ENCODE data around the gene BCO2.
"Not testable (repeated sequence)": the region's sequence is repeated elsewhere in the genome, so short reads cannot be mapped to it uniquely, and the experiment has no call there.

Gene BCO2

GRCh38 chr11:112174789-112175598 is at the start of gene BCO2:
Gene BCO2 (plus strand): TSS chr11:112175512. CDS start chr11:112175602, 90 bp downstream.
- DNase-seq: peak; percentile 20

- no peak for DNase-seq
These were observed 48.3 kb upstream of the BCO2 start for GRCh38 chr11:112127056-112127455.

GRCh38 chr11:112128483-112129121 is 46.7 kb upstream of the BCO2 start:
- no peak for DNase-seq

- DNase-seq: no peak
These were observed 45.7 kb upstream of the BCO2 start for GRCh38 chr11:112129656-112130055.

GRCh38 chr11:112132737-112133136 is 42.6 kb upstream of the BCO2 start:
- DNase-seq: no peak

DNA sequence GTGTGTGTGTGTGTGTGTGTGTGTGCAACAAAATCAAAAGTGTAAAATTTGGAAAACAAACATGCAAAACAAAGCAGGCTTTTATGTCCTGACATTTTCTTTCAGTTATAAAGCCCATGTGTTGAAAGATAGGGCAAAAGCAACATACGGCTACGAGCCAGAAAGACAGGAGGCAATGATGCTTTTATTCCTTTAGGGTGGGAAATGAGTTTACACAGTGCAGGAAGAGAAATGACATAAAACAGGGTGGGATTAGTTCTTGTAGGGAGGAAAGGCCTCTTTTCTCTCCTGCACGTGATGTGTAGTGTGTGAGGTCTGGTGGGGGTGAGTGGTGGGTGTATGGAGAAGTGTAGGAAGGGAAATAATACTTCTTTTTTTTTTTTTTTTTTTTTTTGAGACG is 40.8 kb upstream of the BCO2 start:
- no peak for DNase-seq

- no peak for DNase-seq
These were observed 31.7 kb upstream of the BCO2 start for GRCh38 chr11:112143597-112143996.

DNA sequence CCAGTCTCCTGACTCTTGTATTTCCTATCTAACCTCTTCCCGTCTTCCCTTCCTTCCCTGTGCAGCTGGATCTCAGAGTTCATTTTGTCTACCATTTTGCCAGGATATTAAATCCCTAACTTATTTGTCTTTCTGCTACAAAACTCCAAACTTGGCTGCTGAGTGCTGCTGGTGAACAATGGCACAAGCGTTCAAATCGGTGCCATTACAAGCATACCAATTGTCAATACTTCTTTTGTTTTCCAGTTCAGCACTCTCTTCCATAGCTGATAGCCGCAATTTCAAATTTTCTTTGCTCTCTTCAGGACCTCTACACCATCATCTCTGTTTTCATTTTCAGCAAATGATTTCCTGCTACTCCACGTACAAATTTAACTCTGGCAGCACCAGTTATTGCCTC is 24.8 kb upstream of the BCO2 start:
- DNase-seq: no peak

DNA sequence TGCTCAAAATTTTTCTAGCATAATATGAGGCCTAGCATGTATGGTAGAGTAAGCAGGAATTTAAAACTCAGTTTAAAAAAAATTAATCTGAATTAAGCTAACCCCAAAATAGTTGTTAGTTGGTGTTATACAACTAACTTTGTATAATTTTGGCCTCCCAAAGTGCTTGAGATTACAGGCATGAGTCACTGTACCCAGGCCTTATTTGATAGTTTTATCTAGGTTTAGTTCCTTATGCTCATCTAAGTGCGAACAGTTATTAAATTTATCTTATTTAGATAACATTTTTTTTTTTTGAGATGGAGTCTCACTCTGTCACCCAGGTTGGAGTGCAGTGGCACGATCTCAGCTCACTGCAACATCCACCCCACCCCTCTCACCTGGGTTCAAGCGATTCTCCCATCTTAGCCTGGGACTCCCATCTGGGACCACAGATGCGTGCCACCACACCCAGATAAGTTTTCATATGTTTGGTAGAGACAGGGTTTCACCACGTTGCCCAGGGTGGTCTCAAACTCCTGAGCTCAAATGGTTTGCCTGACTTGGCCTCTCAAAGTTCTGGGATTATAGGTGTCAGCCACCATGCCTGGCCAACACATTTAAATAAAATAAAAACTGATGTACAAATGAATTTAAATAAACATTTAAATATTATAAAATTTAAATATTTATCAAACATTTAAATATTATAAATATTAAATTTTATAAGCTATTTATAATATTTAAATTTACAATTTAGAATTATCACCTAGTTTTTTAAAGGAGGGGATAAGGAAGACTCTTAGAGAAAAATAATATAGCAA is 19.0 kb upstream of the BCO2 start:
- no peak for DNase-seq

GRCh38 chr11:112156956-112157766 is 18.2 kb upstream of the BCO2 start:
- no peak for DNase-seq

- no peak for DNase-seq
These were observed 15.9 kb upstream of the BCO2 start for GRCh38 chr11:112159098-112160065.

DNA sequence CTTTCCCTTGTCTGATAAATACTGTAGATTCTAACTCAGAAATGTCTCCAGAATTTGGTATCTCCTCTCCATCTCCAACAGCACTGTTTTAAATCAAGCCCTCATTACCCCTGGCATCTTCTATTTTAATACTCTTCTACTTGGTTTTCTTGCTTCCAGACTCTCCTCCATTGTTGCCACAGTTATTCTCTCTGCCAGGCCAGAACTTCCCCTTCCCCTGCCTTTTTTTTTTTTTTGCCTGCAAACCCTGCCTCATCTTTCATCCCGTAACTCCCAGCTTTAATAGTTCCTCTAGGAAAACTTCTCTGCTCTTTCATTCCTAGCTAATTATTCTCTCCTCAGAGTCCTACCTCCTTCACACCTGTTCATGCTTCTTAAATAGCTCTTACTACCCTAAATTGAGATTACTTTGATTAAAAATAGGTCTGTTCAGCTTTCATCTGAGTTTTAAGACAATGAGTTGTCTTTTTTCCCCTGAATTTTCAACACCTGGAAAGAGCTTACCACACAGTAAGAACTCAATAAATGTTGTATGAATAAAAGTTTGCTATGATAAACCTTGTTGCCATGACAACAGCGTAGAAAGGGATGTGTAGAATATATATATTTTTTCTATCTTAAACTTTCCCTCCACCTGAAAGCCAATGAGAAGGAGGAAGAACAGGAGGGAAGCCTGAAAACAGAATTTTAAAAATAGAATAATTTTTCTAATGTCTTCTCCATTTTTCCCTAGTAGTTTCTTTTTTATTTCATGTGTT is 15.0 kb upstream of the BCO2 start:
- DNase-seq: no peak

DNA sequence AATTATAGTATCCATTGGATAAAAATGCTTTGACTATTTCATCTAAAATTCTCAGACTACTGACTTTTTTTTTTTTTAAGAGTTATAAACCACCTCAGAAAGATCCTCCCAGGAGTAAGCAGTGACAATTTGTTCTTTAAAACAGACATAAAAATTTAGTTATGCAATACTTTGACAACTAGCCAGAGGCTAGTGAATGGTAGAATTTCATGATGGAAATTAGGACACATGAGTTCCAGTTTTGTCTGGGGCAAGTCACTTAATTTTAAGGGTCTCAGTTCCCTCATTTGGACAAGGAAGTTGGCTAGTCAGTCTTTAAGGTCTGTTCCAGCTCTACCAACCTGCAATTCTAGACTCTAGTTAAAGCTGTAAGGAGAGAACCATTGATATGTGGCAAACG is 14.3 kb upstream of the BCO2 start:
- no peak for DNase-seq

DNA sequence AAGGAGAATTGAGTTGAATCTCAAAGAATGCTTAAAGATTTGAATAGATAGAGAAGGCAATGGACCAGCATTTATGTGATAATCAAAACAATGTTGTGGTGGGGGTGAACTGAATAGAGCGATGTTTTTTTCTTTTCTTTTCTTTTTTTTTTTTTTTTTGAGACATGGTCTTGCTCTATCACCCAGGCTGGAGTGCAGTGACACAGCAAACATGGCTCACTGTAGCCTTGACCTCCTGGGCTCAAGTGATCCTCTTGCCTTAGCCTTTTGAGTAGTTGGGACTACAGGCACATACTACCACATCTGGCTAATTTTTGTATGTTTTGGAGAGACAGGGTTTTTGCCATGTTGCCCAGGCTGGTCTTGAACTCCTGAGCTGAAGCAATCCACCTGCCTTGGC is 13.1 kb upstream of the BCO2 start:
- not testable (repeated sequence) for DNase-seq

- no peak for DNase-seq
These were observed 12.4 kb upstream of the BCO2 start for GRCh38 chr11:112162761-112163546.

DNA sequence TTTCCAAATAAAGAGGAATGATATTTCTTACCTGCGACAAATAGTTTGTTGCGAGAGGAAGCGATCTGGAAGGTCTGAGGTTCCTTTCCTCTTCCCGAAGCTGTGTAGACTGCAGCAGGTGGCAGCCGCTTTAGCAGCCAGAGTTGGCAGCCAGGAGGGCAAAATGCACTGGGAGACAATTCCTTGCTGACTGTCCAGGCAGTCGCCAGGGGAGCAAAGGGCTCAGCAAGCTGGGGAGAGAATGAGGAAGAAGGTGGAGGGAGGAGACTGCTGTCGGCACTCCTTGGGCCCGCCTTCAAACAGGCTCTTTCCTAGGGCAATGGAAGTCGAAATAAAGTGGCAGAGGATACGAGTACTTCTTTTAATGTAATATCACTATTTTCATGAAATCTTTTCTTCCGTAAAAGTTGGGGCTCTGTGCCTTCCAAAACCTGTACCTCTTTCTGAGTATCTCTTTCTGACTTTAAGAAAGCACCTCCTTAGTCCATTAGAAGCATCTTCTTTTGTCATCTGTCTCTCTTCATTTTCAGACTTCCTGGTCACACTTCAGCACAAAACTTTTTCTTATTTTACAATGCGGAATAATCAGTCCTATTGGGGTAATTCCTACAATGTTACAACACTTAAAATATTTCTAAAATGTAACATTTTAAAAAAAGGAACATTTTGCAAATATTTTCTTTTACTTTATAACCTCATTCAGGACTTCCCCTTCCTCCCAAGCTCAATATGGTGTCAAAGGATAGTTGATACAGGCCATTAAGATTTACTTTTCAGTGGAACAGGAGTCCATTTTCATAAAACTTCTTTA is 11.2 kb upstream of the BCO2 start, which contains the start of gene IL18:
TSS of gene IL18 (minus strand) at position 220 of the 811 bp plus-strand sequence. CDS start 9,041 bp downstream, outside the sequence.
- DNase-seq: no peak

DNA sequence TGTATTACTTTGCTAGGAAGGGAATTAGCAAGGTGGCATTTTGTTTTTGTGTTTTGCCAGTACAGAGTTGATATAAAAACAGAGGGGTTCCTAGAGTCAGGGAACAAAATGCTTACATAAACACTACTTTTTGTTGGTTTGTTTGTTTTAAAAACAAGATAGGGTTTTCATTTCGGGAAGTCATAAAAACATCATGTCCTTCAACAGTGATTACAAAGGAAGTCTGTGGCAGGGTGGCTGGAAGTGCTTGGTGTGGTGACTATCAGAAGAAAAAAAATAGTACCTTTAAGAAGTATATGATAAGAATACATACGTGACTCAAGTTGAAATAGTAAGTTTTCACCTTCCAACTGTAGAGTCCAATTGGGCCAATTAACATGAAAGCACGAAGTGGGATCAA is 10.3 kb upstream of the BCO2 start:
- no peak for DNase-seq

DNA sequence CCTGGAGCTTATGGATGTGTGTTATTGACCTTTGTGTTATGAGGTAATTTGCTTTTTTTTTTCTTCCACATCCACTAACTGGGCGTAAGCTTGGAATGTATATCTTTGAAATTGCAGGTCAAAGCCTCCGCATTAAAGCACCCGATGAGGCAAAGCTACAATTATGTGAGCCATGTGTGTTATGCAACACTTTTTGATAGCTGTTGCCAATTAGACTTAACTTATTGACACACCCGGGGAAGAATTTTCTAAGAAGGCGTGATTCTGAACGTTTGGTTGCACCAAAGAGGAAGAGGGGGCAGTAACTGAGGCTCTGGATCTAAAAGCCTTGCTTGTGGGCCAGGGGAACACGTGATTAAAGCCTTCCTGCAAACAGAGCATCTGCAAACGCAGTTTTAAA is 8.8 kb upstream of the BCO2 start:
- DNase-seq: no peak

DNA sequence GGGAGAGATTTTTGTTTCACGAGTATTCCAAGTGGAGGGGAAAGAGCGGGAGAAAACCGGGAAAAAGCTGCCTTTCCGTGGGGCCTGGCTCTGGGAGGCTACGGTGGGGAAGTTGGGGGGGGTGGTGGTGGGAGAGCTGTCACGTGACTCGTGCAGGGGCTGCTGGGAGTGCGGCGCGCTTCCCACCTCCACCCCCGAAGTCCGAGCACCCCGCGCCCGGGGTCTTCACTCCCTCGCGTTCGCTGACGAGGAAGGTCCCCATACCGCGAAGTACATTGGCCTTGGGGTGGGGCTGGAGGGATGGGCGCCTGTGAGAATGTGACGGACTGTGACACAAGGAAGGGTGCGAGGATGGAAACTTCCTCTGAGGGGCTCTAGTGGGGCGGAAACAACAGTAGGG is 8.2 kb upstream of the BCO2 start, which contains the start of gene TEX12:
TSS of gene TEX12 (plus strand) at position 228 of the 400 bp plus-strand sequence. CDS start 1,897 bp downstream, outside the sequence.
- DNase-seq: no peak
